ENCODE data around the gene SENP3. TPM values are rescaled to one million over a fixed set of nuclear protein-coding genes. Genes with fewer than 3 reads are reported as not detected.

SENP3 gene
- total and polyA plus RNA-seq, 2 of the 13 experiments (the other 11 are each of a cell fraction or from before 2014, with no cell fraction given), result 55.8 to 75.4 TPM

DNA sequence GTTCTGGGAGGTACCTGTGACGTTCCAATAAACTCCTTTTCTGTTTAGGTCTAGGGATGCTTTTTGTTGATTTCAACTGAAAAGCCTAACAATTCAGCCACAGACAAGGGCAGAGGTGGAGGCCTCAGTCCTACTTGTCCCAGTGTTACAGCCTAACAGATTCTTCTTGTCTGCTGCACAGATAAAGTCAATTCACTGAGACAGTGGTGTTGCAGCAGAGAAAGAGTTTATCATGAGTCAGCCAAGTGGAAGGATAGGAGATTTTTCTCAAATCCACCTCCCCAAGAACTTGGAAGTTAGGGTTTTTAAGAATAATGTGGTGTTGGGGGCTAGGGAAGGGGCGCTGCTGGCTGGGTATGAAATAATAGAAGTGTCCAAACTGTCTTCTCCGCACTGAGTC lies 23.7 kb upstream of the SENP3 start:
- Histone ChIP-seq H2AFZ (ENCODE audit: low read length) (no peak overlapping the region), H3K9me3 (ENCODE audit: low read length) (peaks cover 15% of the 10 kb centered on the region), H3K79me2 (ENCODE audit: insufficient read depth, low read length) (no peaks in the 10 kb centered on the region), H3K4me3 (replicated peaks in 1 of 3; ENCODE audit: insufficient read depth in 1 of 3, low read depth in 2 of 3, low read length in 3 of 3) (no peak overlapping the region), H4K20me1 (ENCODE audit: insufficient read depth, low read length) (no peaks in the 10 kb centered on the region), H3K4me1 (ENCODE audit: insufficient read depth, low read length) (peaks cover 49% of the 10 kb centered on the region), H3K27ac (ENCODE audit: extremely low read length, insufficient read depth, low read length) (no peak overlapping the region), H3K9ac (ENCODE audit: insufficient read depth, low read depth, low read length) (no peak overlapping the region), H3K4me2 (ENCODE audit: low read depth, low read length) (no peak overlapping the region), H3K27me3 (ENCODE audit: control insufficient read depth in 1 of 2, insufficient read depth in 2 of 2, low read length in 2 of 2) (peaks cover 0 to 2% of the 10 kb centered on the region in 2 experiments; a peak in 1 of 5 replicates), H3K36me3 (replicated peaks in 1 of 2; ENCODE audit: control insufficient read depth in 1 of 2, insufficient read depth in 2 of 2, low read length in 2 of 2) (no peaks in the 10 kb centered on the region)
- no TSS peak for BruUV-seq (replicated peaks)
- intact Hi-C loops (cut with micrococcal nuclease; ENCODE audit: unreplicated experiment) (loop anchor here (2.0 kb wide), 1 partner anchor 13 kb away; no protein-coding TSS in a partner anchor), in situ Hi-C loops (cut with HindIII; ENCODE audit: extremely low pct_ligation_motif_present, low pct_unique_long_range_greater_than_20kb) (no loop called here)
- TF ChIP-seq SETDB1 (CRISPR knock-in tag; IDR thresholded peaks at IDR 0.05; ENCODE audit: borderline replicate concordance) (0 out of 2 replicates have a peak, but pooled peaks have one; percentile 76), WIZ (CRISPR knock-in tag; IDR thresholded peaks at IDR 0.05) (no peak), HMGXB4 (CRISPR knock-in tag; IDR thresholded peaks at IDR 0.05; ENCODE audit: borderline replicate concordance in 1 of 2, low read depth in 1 of 2) (no peak), TIGD3 (CRISPR knock-in tag; IDR thresholded peaks at IDR 0.05; ENCODE audit: borderline replicate concordance) (no peak), ZEB1 (IDR thresholded peaks at IDR 0.05; ENCODE audit: insufficient replicate concordance, low read depth) (no peak), PBX3 (CRISPR knock-in tag; IDR thresholded peaks at IDR 0.05; ENCODE audit: borderline replicate concordance) (no peak), ETV5 (CRISPR knock-in tag; IDR thresholded peaks at IDR 0.05; ENCODE audit: borderline replicate concordance) (no peak)
- TF ChIP-seq, protein P1, sequence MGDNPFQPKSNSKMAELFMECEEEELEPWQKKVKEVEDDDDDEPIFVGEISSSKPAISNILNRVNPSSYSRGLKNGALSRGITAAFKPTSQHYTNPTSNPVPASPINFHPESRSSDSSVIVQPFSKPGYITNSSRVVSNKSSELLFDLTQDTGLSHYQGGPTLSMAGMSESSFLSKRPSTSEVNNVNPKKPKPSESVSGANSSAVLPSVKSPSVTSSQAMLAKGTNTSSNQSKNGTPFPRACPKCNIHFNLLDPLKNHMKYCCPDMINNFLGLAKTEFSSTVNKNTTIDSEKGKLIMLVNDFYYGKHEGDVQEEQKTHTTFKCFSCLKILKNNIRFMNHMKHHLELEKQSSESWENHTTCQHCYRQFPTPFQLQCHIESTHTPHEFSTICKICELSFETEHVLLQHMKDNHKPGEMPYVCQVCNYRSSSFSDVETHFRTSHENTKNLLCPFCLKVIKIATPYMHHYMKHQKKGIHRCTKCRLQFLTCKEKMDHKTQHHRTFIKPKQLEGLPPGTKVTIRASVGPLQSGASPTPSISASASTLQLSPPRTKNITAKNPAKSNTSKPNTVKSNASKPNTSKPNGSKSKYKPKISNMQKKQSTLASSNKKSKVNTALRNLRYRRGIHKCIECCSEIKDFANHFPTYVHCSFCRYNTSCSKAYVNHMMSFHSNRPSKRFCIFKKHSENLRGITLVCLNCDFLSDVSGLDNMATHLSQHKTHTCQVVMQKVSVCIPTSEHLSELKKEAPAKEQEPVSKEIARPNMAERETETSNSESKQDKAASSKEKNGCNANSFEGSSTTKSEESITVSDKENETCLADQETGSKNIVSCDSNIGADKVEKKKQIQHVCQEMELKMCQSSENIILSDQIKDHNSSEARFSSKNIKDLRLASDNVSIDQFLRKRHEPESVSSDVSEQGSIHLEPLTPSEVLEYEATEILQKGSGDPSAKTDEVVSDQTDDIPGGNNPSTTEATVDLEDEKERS (CRISPR knock-in tag; IDR thresholded peaks at IDR 0.05), result 0 out of 2 replicates have a peak, but pooled peaks have one; percentile 33
- ATAC-seq, result no peak
- 62% methylated on average over 3 of the region's 3 CpGs for whole genome bisulfite sequencing (ENCODE audit: low lambda C conversion rate)
- CTCF ChIA-PET (ENCODE audit: low intra/inter-chr PET ratio, low total read pairs), result no interaction called here
- DNase-seq (ENCODE audit: low spot score), result no peak
- FAIRE-seq, result no peak
- POLR2A ChIA-PET, result no interaction called here
